GM12878 (cell line): ENCODE results near the gene DUSP7. TPM values are rescaled to one million over a fixed set of nuclear protein-coding genes. Genes with fewer than 3 reads are reported as not detected.

Experiments used
- BRCA1 ChIP-seq: IDR thresholded peaks from 2 replicates; pipeline ENCODE4 v1.6.1; 2011; ENCODE audit warnings: low read depth, low read length, improper control_type of control experiment
- CEBPZ ChIP-seq: fragments of 150-350 bp; IDR thresholded peaks from 2 replicates; pipeline ENCODE4 v1.6.1; 2016; ENCODE audit warnings: low read depth, low read length
- CHD1 ChIP-seq: IDR thresholded peaks from 2 replicates; pipeline ENCODE4 v1.6.1; 2012; ENCODE audit warnings: low read depth, low read length, improper control_type of control experiment
- ETV6 ChIP-seq, 2 experiments: fragments of 450-650 bp in 1 of 2; IDR thresholded peaks in 1 of 2; conservative IDR thresholded peaks in 1 of 2; 2 replicates each; pipeline ENCODE4 v1.6.1; 2014; ENCODE audit warnings: antibody characterized with exemption in 1 of 2, borderline replicate concordance in 1 of 2, low read depth in 1 of 2, mild to moderate bottlenecking in 1 of 2, moderate library complexity in 1 of 2
- HDAC6 ChIP-seq: fragments of 200-600 bp; sonication (generic); IDR thresholded peaks from one replicate; pipeline ENCODE4 v1.8.0; 2017; ENCODE audit warnings: antibody characterized with exemption; ENCODE audit not compliant: unreplicated experiment
- MEF2B ChIP-seq: fragments of 450-650 bp; IDR thresholded peaks from 2 replicates; pipeline ENCODE4 v1.6.1; 2018; ENCODE audit warnings: mild to moderate bottlenecking, moderate library complexity; ENCODE audit not compliant: partially characterized antibody, poor library complexity, severe bottlenecking
- MTA2 ChIP-seq: fragments of 450-650 bp; IDR thresholded peaks from 2 replicates; pipeline ENCODE4 v1.6.1; 2016; ENCODE audit warnings: low read depth, mild to moderate bottlenecking, moderate library complexity
- NBN ChIP-seq: fragments of 450-650 bp; IDR thresholded peaks from 2 replicates; pipeline ENCODE4 v1.6.1; 2016
- SIN3A ChIP-seq: IDR thresholded peaks from 2 replicates; pipeline ENCODE4 v1.6.1; 2012; ENCODE audit warnings: low read depth, low read length, improper control_type of control experiment
- TCF12 ChIP-seq: IDR thresholded peaks from 2 replicates; pipeline ENCODE4 v1.6.1; 2011; ENCODE audit warnings: low read depth, mild to moderate bottlenecking, low read length
- TCF7 ChIP-seq: IDR thresholded peaks from 2 replicates; pipeline ENCODE4 v1.6.1; 2014; ENCODE audit warnings: antibody characterized with exemption, borderline replicate concordance
- ZNF217 ChIP-seq: fragments of 450-650 bp; IDR thresholded peaks from 2 replicates; pipeline ENCODE4 v1.6.1; 2017; ENCODE audit warnings: antibody characterized with exemption, mild to moderate bottlenecking
- polyA plus RNA-seq, 11 experiments: library from polyadenylated mRNA; depleted of rRNA in 4 of 11; unstranded in 6 of 11; stranded (reverse) in 5 of 11; fragments of >200 nt; fragmentation: Nextera tagmentation in 4 of 11; fragmentation: Illumina TruSeq in 1 of 11; extraction: Ambion mirVana in 4 of 11; extraction: Trizol in 1 of 11; gene quantifications; 1 replicate in 1 of 11; 2 replicates in 10 of 11; pipeline versions ENCODE4 v1.2.1 to v1.2.3, GENCODE V29; 2011 to 2016; ENCODE audit warnings: inconsistent platforms in 2 of 11, missing spikeins in 2 of 11, low read depth in 1 of 11
- total RNA-seq, 4 experiments: library from RNA; depleted of rRNA in 3 of 4; stranded (reverse); fragments of >200 nt in 3 of 4; fragmentation: Illumina TruSeq in 1 of 4; extraction: Trizol in 1 of 4; gene quantifications; 2 replicates each; pipeline versions ENCODE4 v1.2.1 to v1.2.3, GENCODE V29; 2013 to 2021

The DUSP7 gene
- total and polyA plus RNA-seq, 10 of the 15 experiments (the other 5 are each of a cell fraction or from before 2014, with no cell fraction given) = 0.73 to 17.0 (median 7.9) TPM

- no peak for TF ChIP-seq ETV6 (conservative IDR thresholded peaks at IDR 0.05 in 1 of 2, IDR thresholded peaks at IDR 0.05 in 1 of 2; ENCODE audit: borderline replicate concordance in 1 of 2, low read depth in 1 of 2)
- no peak for TF ChIP-seq CEBPZ
- no peak for TF ChIP-seq MTA2
- no peak for TF ChIP-seq CHD1
- no peak for TF ChIP-seq ZNF217
- peak; percentile 74 for TF ChIP-seq TCF12
- TF ChIP-seq TCF7 = no peak
- no peak for TF ChIP-seq BRCA1
- TF ChIP-seq NBN = no peak
- no peak for TF ChIP-seq HDAC6
- TF ChIP-seq MEF2B = peak; percentile 31
- TF ChIP-seq SIN3A = no peak
These were observed 54.9 kb downstream of the DUSP7 start (continued) for GRCh38 chr3:52001443-52001974.
